SK-N-SH treated with all-trans-retinoic acid at 6 μM for 48 hours (cell line): Measurements from ENCODE around the gene TFAP2A.

Source experiments
- ATAC-seq: fragments of 200-7000 bp; cut with Tn5 transposase; 3 replicates; pipeline ENCODE4 v1.9.1; 2020; ENCODE audit warnings: mild to moderate bottlenecking, moderate library complexity
- ARNTL ChIP-seq: fragments of 450-650 bp; formaldehyde crosslinking; IDR thresholded peaks from 2 replicates; pipeline ENCODE4 v1.5.0; 2020; ENCODE audit warnings: low read depth, mild to moderate bottlenecking, moderate library complexity, borderline replicate concordance
- BACH2 ChIP-seq: fragments of 250-450 bp; sonication (Bioruptor Pico); IDR thresholded peaks from 2 replicates; pipeline ENCODE4 v1.9.0; 2021; ENCODE audit warnings: mild to moderate bottlenecking, borderline replicate concordance
- CREB5 ChIP-seq: fragments of 250-450 bp; sonication (Bioruptor Pico); IDR thresholded peaks from 2 replicates; pipeline ENCODE4 v1.5.1; 2020; ENCODE audit warnings: low read depth, mild to moderate bottlenecking, moderate library complexity
- CSDC2 ChIP-seq: fragments of 250-450 bp; sonication (Bioruptor Pico); IDR thresholded peaks from 2 replicates; pipeline ENCODE4 v1.5.0; 2020; ENCODE audit warnings: mild to moderate bottlenecking, moderate library complexity
- ESRRG ChIP-seq: fragments of 250-450 bp; sonication (Bioruptor Pico); IDR thresholded peaks from 2 replicates; pipeline ENCODE4 v1.6.1; 2021; ENCODE audit warnings: mild to moderate bottlenecking
- GLIS3 ChIP-seq: fragments of 250-450 bp; sonication (Bioruptor Pico); IDR thresholded peaks from 2 replicates; pipeline ENCODE4 v1.5.0; 2020; ENCODE audit warnings: mild to moderate bottlenecking, moderate library complexity
- ISL1 ChIP-seq: fragments of 250-450 bp; sonication (Bioruptor Pico); IDR thresholded peaks from 2 replicates; pipeline ENCODE4 v2.1.2; 2022; ENCODE audit warnings: mild to moderate bottlenecking, moderate library complexity
- OSR1 ChIP-seq: fragments of 250-450 bp; sonication (Bioruptor Pico); IDR thresholded peaks from 2 replicates; pipeline ENCODE4 v1.8.0; 2022; ENCODE audit warnings: moderate library complexity, mild to moderate bottlenecking, inconsistent platforms
- PATZ1 ChIP-seq: fragments of 250-450 bp; sonication (Bioruptor Pico); IDR thresholded peaks from 2 replicates; pipeline ENCODE4 v1.8.0; 2020; ENCODE audit warnings: mild to moderate bottlenecking, moderate library complexity, borderline replicate concordance
- RARB ChIP-seq: fragments of 250-450 bp; sonication (Bioruptor Pico); IDR thresholded peaks from 2 replicates; pipeline ENCODE4 v1.8.0; 2021; ENCODE audit warnings: mild to moderate bottlenecking, moderate library complexity
- SNAI2 ChIP-seq: fragments of 250-450 bp; sonication (Bioruptor Pico); IDR thresholded peaks from 2 replicates; pipeline ENCODE4 v1.5.0; 2020; ENCODE audit warnings: mild to moderate bottlenecking, moderate library complexity
- TCF4 ChIP-seq: fragments of 250-450 bp; sonication (Bioruptor Pico); IDR thresholded peaks from 2 replicates; pipeline ENCODE4 v1.8.0; 2021; ENCODE audit warnings: mild to moderate bottlenecking, moderate library complexity, borderline replicate concordance
- TOX ChIP-seq: fragments of 250-450 bp; sonication (Bioruptor Pico); IDR thresholded peaks from 2 replicates; pipeline ENCODE4 v1.8.0; 2021; ENCODE audit warnings: mild to moderate bottlenecking, moderate library complexity, borderline replicate concordance
- ZC3H10 ChIP-seq: fragments of 250-450 bp; sonication (Bioruptor Pico); IDR thresholded peaks from 2 replicates; pipeline ENCODE4 v1.5.1; 2021; ENCODE audit warnings: mild to moderate bottlenecking, moderate library complexity
- ZFP3 ChIP-seq: fragments of 250-450 bp; sonication (Bioruptor Pico); IDR thresholded peaks from 2 replicates; pipeline ENCODE4 v1.5.0; 2020; ENCODE audit warnings: mild to moderate bottlenecking, moderate library complexity
- ZFP30 ChIP-seq: fragments of 450-650 bp; formaldehyde crosslinking; IDR thresholded peaks from 2 replicates; pipeline ENCODE4 v1.5.0; 2022; ENCODE audit warnings: mild to moderate bottlenecking, moderate library complexity
- ZNF8 ChIP-seq: fragments of 450-650 bp; formaldehyde crosslinking; IDR thresholded peaks from 2 replicates; pipeline ENCODE4 v1.5.0; 2020; ENCODE audit warnings: mild to moderate bottlenecking, moderate library complexity
- TF ChIP-seq, protein P1 (sequence below): fragments of 250-450 bp; sonication (Bioruptor Pico); IDR thresholded peaks from 2 replicates; pipeline ENCODE4 v1.8.0; 2021; ENCODE audit warnings: low read depth, mild to moderate bottlenecking, moderate library complexity, borderline replicate concordance
- TF ChIP-seq, protein P2 (sequence below): fragments of 250-450 bp; sonication (Bioruptor Pico); IDR thresholded peaks from 2 replicates; pipeline ENCODE4 v1.5.0; 2020; ENCODE audit warnings: mild to moderate bottlenecking, moderate library complexity
- TF ChIP-seq, protein P3 (sequence below): fragments of 250-450 bp; sonication (Bioruptor Pico); IDR thresholded peaks from 2 replicates; pipeline ENCODE4 v1.5.1; 2021; ENCODE audit warnings: mild to moderate bottlenecking, moderate library complexity

TFAP2A gene

GRCh38 chr6:10412461-10413261, 2.2 kb downstream of the TFAP2A start:
- peak; percentile 59 for ATAC-seq

GRCh38 chr6:10411971-10412460, 2.9 kb downstream of the TFAP2A start:
- no peak for TF ChIP-seq SNAI2 (CRISPR knock-in tag)
- TF ChIP-seq, protein P1, sequence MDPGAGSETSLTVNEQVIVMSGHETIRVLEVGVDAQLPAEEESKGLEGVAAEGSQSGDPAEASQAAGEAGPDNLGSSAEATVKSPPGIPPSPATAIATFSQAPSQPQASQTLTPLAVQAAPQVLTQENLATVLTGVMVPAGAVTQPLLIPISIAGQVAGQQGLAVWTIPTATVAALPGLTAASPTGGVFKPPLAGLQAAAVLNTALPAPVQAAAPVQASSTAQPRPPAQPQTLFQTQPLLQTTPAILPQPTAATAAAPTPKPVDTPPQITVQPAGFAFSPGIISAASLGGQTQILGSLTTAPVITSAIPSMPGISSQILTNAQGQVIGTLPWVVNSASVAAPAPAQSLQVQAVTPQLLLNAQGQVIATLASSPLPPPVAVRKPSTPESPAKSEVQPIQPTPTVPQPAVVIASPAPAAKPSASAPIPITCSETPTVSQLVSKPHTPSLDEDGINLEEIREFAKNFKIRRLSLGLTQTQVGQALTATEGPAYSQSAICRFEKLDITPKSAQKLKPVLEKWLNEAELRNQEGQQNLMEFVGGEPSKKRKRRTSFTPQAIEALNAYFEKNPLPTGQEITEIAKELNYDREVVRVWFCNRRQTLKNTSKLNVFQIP (CRISPR knock-in tag), result no peak
- TF ChIP-seq, protein P2, sequence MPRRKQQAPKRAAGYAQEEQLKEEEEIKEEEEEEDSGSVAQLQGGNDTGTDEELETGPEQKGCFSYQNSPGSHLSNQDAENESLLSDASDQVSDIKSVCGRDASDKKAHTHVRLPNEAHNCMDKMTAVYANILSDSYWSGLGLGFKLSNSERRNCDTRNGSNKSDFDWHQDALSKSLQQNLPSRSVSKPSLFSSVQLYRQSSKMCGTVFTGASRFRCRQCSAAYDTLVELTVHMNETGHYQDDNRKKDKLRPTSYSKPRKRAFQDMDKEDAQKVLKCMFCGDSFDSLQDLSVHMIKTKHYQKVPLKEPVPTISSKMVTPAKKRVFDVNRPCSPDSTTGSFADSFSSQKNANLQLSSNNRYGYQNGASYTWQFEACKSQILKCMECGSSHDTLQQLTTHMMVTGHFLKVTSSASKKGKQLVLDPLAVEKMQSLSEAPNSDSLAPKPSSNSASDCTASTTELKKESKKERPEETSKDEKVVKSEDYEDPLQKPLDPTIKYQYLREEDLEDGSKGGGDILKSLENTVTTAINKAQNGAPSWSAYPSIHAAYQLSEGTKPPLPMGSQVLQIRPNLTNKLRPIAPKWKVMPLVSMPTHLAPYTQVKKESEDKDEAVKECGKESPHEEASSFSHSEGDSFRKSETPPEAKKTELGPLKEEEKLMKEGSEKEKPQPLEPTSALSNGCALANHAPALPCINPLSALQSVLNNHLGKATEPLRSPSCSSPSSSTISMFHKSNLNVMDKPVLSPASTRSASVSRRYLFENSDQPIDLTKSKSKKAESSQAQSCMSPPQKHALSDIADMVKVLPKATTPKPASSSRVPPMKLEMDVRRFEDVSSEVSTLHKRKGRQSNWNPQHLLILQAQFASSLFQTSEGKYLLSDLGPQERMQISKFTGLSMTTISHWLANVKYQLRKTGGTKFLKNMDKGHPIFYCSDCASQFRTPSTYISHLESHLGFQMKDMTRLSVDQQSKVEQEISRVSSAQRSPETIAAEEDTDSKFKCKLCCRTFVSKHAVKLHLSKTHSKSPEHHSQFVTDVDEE (CRISPR knock-in tag), result no peak
- TF ChIP-seq OSR1 (CRISPR knock-in tag), result no peak
- no peak for TF ChIP-seq ZC3H10
- TF ChIP-seq BACH2, result no peak
- no peak for TF ChIP-seq CSDC2 (CRISPR knock-in tag)
- no peak for TF ChIP-seq ARNTL
- TF ChIP-seq ISL1 (CRISPR knock-in tag), result no peak
- no peak for TF ChIP-seq TCF4 (CRISPR knock-in tag)
- no peak for TF ChIP-seq GLIS3 (CRISPR knock-in tag)
- ATAC-seq, result peak; percentile 62

More at GRCh38 chr6:10412461-10413261, 2.2 kb downstream of the TFAP2A start:
- TF ChIP-seq ARNTL, result no peak
- no peak for TF ChIP-seq ZNF8 (CRISPR knock-in tag)
- no peak for TF ChIP-seq ISL1 (CRISPR knock-in tag)
- no peak for TF ChIP-seq TOX (CRISPR knock-in tag)
- no peak for TF ChIP-seq RARB (CRISPR knock-in tag)
- TF ChIP-seq OSR1 (CRISPR knock-in tag), result no peak
- no peak for TF ChIP-seq ZC3H10
- no peak for TF ChIP-seq SNAI2 (CRISPR knock-in tag)
- TF ChIP-seq ZFP30 (CRISPR knock-in tag), result no peak
- no peak for TF ChIP-seq ESRRG (CRISPR knock-in tag)
- no peak for TF ChIP-seq CREB5 (CRISPR knock-in tag)
- no peak for TF ChIP-seq TCF4 (CRISPR knock-in tag)
- TF ChIP-seq GLIS3 (CRISPR knock-in tag), result no peak
- no peak for TF ChIP-seq CSDC2 (CRISPR knock-in tag)
- TF ChIP-seq, protein P1 (CRISPR knock-in tag), result no peak
- no peak for TF ChIP-seq PATZ1 (CRISPR knock-in tag)
- TF ChIP-seq, protein P3, sequence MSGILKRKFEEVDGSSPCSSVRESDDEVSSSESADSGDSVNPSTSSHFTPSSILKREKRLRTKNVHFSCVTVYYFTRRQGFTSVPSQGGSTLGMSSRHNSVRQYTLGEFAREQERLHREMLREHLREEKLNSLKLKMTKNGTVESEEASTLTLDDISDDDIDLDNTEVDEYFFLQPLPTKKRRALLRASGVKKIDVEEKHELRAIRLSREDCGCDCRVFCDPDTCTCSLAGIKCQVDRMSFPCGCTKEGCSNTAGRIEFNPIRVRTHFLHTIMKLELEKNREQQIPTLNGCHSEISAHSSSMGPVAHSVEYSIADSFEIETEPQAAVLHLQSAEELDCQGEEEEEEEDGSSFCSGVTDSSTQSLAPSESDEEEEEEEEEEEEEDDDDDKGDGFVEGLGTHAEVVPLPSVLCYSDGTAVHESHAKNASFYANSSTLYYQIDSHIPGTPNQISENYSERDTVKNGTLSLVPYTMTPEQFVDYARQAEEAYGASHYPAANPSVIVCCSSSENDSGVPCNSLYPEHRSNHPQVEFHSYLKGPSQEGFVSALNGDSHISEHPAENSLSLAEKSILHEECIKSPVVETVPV (CRISPR knock-in tag), result no peak
- TF ChIP-seq ZFP3 (CRISPR knock-in tag), result no peak
